K562 (cell line): Measurements from ENCODE around the gene PRSS35. TPM values are rescaled to one million over a fixed set of nuclear protein-coding genes. Genes with fewer than 3 reads are reported as not detected.

Source experiments
- ATAC-seq: fragments of 200-7000 bp; cut with Tn5 transposase; 3 replicates; pipeline ENCODE4 v1.9.1; 2020; ENCODE audit warnings: moderate library complexity
- BruUV-seq: library from RNA; stranded (reverse); fragments of 400-500 nt; replicated peaks from 2 replicates; lab custom pipeline; 2021; lab: Mats Ljungman, UMichigan
- CTCF ChIA-PET: fragments of 300-600 bp; formaldehyde crosslinking; extraction: SDS; loops from one replicate; lab custom pipeline; 2021; ENCODE audit warnings: low intra/inter-chr PET ratio; lab: Yijun Ruan, JAX
- POLR2A ChIA-PET: fragments of 300-600, 350-650 bp; sonication (Branson Sonifier 250); formaldehyde crosslinking; extraction: SDS; loops from one replicate; lab custom pipeline; 2021; ENCODE audit warnings: antibody characterized with exemption, inconsistent platforms; lab: Yijun Ruan, JAX
- DNase-seq, 4 experiments: peaks; one replicate each; pipeline versions ENCODE4 v3.0.0 to v3.0.0-alpha.2; 2011 to 2018; ENCODE audit warnings: low spot score in 3 of 4, mixed read lengths in 3 of 4; ENCODE audit errors: extremely low read depth in 1 of 4
- FAIRE-seq: peaks from 2 replicates; lab custom pipeline; 2011; peaks lifted over from hg19 to GRCh38; lab: Jason Lieb, UNC
- H2AFZ ChIP-seq: 2 replicates; pipeline ENCODE4 v1.6.0; 2011; ENCODE audit warnings: low read depth, low read length, control low read depth, inconsistent platforms
- H3K27ac ChIP-seq: fragments of 200-600 bp; 3 replicates; pipeline ENCODE4 v1.8.0; 2011; ENCODE audit warnings: low read depth, mild to moderate bottlenecking, control low read depth, inconsistent platforms, low read length, moderate library complexity, mixed read lengths; ENCODE audit errors: extremely low read depth
- H3K27me3 ChIP-seq, 2 experiments: fragments of 300-600 bp in 1 of 2; 2 replicates in 1 of 2; 3 replicates in 1 of 2; pipeline versions ENCODE4 v1.6.0 to v1.8.0; 2011; ENCODE audit warnings: inconsistent platforms in 2 of 2, low read length in 2 of 2, mild to moderate bottlenecking in 1 of 2, mixed read lengths in 1 of 2, moderate library complexity in 1 of 2; ENCODE audit not compliant: control insufficient read depth in 2 of 2, insufficient read depth in 2 of 2
- H3K36me3 ChIP-seq: fragments of 300-600 bp; 3 replicates; pipeline ENCODE4 v1.8.0; 2011; ENCODE audit warnings: mild to moderate bottlenecking, low read length, inconsistent platforms; ENCODE audit not compliant: control insufficient read depth, insufficient read depth
- H3K4me1 ChIP-seq, 2 experiments: fragments of 200-600 bp in 1 of 2; replicated peaks in 1 of 2; 2 replicates in 1 of 2; 3 replicates in 1 of 2; pipeline versions ENCODE4 v1.5.1 to v1.8.0; 2011; ENCODE audit warnings: inconsistent platforms in 2 of 2, low read length in 2 of 2, mild to moderate bottlenecking in 1 of 2, mixed read lengths in 1 of 2, moderate library complexity in 1 of 2; ENCODE audit not compliant: control insufficient read depth in 2 of 2, insufficient read depth in 2 of 2
- H3K4me2 ChIP-seq: 2 replicates; pipeline ENCODE4 v1.6.1; 2011; ENCODE audit warnings: low read length, control low read depth, inconsistent platforms, mixed read lengths; ENCODE audit not compliant: insufficient read depth
- H3K4me3 ChIP-seq: fragments of 200-600 bp; sonication (generic), shearing (Covaris generic); 2 replicates; pipeline ENCODE4 v1.5.1; 2016; ENCODE audit warnings: control low read depth, inconsistent platforms
- H3K79me2 ChIP-seq: fragments of 200-600 bp; 3 replicates; pipeline ENCODE4 v1.8.0; 2011; ENCODE audit warnings: low read length, inconsistent platforms; ENCODE audit not compliant: control insufficient read depth, insufficient read depth
- H3K9ac ChIP-seq, 2 experiments: 2 replicates each; pipeline versions ENCODE4 v1.6.0 to v1.6.1; 2011; ENCODE audit warnings: low read depth in 2 of 2, low read length in 2 of 2, control low read depth in 1 of 2, inconsistent platforms in 1 of 2, mild to moderate bottlenecking in 1 of 2, mixed read lengths in 1 of 2; ENCODE audit not compliant: insufficient read depth in 1 of 2
- H3K9me1 ChIP-seq: one replicate; pipeline ENCODE4 v1.6.0; 2011; ENCODE audit warnings: inconsistent platforms, mild to moderate bottlenecking, low read length, moderate library complexity; ENCODE audit not compliant: control insufficient read depth, insufficient read depth
- H3K9me3 ChIP-seq: replicated peaks from 2 replicates; pipeline ENCODE4 v1.5.1; 2011; ENCODE audit warnings: low read depth, low read length, inconsistent platforms; ENCODE audit not compliant: control insufficient read depth, insufficient read depth
- H4K20me1 ChIP-seq: replicated peaks from 2 replicates; pipeline ENCODE4 v1.6.1; 2011; ENCODE audit warnings: low read length, inconsistent platforms, mixed read lengths; ENCODE audit not compliant: control insufficient read depth, insufficient read depth
- LEF1 ChIP-seq: fragments of 450-650 bp; IDR thresholded peaks from 2 replicates; pipeline ENCODE4 v1.6.1; 2016; ENCODE audit warnings: mild to moderate bottlenecking
- MCM5 ChIP-seq: fragments of 450-650 bp; IDR thresholded peaks from 2 replicates; pipeline ENCODE4 v1.6.1; 2016; ENCODE audit warnings: low read depth
- RERE ChIP-seq: sonication (generic); formaldehyde crosslinking; IDR thresholded peaks from 2 replicates; pipeline ENCODE4 v1.8.0; 2023; ENCODE audit warnings: missing genetic modification reagents, mild to moderate bottlenecking, borderline replicate concordance
- SMARCA4 ChIP-seq: fragments of 450-650 bp; IDR thresholded peaks from 2 replicates; pipeline ENCODE4 v1.6.1; 2016
- ZNF24 ChIP-seq: fragments of 450-650 bp; IDR thresholded peaks from 2 replicates; pipeline ENCODE4 v1.6.1; 2016
- WGBS: fragments of 100-300 bp; shearing (Covaris generic); methylation state at CpG from one replicate; pipeline ENCODE4 v1.1.6; 2016; ENCODE audit warnings: low coverage, mixed read lengths; ENCODE audit not compliant: insufficient coverage; ENCODE audit errors: missing lambda C conversion rate; 5-methylcytosine and 5-hydroxymethylcytosine counted together
- in situ Hi-C: fragments of 300-500 bp; cut with MboI; formaldehyde crosslinking; loops from 4 replicates; pipeline ENCODE4 v1.15.0; 2018; ENCODE audit warnings: inconsistent platforms, mixed read lengths
- intact Hi-C: fragments of 100-400 bp; cut with micrococcal nuclease; formaldehyde crosslinking; loops from 2 replicates; pipeline ENCODE4 v1.14.2; 2022
- polyA plus RNA-seq, 8 experiments: library from polyadenylated mRNA; depleted of rRNA in 4 of 8; stranded (reverse) in 5 of 8; unstranded in 3 of 8; fragments of >200 nt; fragmentation: Nextera tagmentation in 2 of 8; fragmentation: Illumina TruSeq in 1 of 8; extraction: Ambion mirVana in 2 of 8; extraction: Trizol in 1 of 8; gene quantifications; 2 replicates each; pipeline versions ENCODE4 v1.2.1 to v1.2.3, GENCODE V29; 2011 to 2014; ENCODE audit warnings: inconsistent platforms in 1 of 8, missing spikeins in 1 of 8
- total RNA-seq, 7 experiments: library from RNA; depleted of rRNA in 6 of 7; stranded (reverse); fragments of >200 nt in 6 of 7; fragmentation: Illumina TruSeq in 2 of 7; extraction: Trizol in 2 of 7; gene quantifications; 2 replicates each; pipeline versions ENCODE4 v1.2.1 to v1.2.3, GENCODE V29; 2011 to 2021; ENCODE audit warnings: low replicate concordance in 1 of 7

Gene PRSS35
- total and polyA plus RNA-seq, 9 of the 15 experiments (the other 6 are each of a cell fraction or from before 2014, with no cell fraction given) = not detected

DNA sequence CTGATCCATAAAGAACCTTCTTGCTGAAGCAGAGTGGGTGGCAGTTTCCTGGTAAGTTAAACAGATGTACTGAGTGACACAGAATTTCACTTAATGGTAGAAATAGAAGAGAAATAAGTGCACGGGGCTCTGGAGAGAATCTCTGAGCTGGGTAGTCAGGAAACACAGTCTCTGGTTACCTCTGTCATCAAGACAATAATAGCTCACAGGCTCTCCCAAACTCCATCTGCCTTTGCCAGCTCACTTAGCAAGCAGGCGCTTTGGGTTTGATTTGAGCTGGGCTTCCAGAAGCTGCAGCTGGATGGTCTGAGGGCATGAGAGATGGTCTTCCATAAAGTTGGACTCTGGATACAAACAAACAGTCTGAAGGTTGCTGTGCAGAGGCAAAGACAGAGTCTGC is 39.6 kb upstream of the PRSS35 start:
- CTCF ChIA-PET = no interaction called here
- FAIRE-seq (no peak), DNase-seq (no peak), ATAC-seq (no peak)
- H3K4me3 ChIP-seq = no peak overlapping the region
- intact Hi-C loops = no loop called here
- BruUV-seq = no TSS peak
- H3K27ac ChIP-seq = no peak overlapping the region
- H3K79me2 ChIP-seq = no peaks in the 10 kb centered on the region
- no peaks in the 10 kb centered on the region for H3K9me1 ChIP-seq
- H3K9me3 ChIP-seq = no peaks in the 10 kb centered on the region
- H3K27me3 ChIP-seq = peaks cover 2 to 4% of the 10 kb centered on the region in 2 experiments; a peak in 1 of 5 replicates
- in situ Hi-C loops = no loop called here
- 4% methylated on average over 2 of the region's 2 CpGs for WGBS
- TF ChIP-seq RERE (CRISPR knock-in tag) (no peak), SMARCA4 (no peak), MCM5 (no peak), ZNF24 (no peak), LEF1 (no peak)
- TF ChIP-seq, all 486 proteins: peak for 0
- Histone ChIP-seq H4K20me1 (no peaks in the 10 kb centered on the region), H2AFZ (no peak overlapping the region), H3K4me2 (no peak overlapping the region), H3K9ac (no peak overlapping the region), H3K36me3 (no peaks in the 10 kb centered on the region), H3K4me1 (peaks cover 0 to under 1% of the 10 kb centered on the region in 2 experiments; a peak in 1 of 5 replicates)
- POLR2A ChIA-PET = no interaction called here
